Measurements from ENCODE around the gene LPCAT2. TPM values are rescaled to one million over a fixed set of nuclear protein-coding genes. Genes with fewer than 3 reads are reported as not detected.

The LPCAT2 gene, protein sequence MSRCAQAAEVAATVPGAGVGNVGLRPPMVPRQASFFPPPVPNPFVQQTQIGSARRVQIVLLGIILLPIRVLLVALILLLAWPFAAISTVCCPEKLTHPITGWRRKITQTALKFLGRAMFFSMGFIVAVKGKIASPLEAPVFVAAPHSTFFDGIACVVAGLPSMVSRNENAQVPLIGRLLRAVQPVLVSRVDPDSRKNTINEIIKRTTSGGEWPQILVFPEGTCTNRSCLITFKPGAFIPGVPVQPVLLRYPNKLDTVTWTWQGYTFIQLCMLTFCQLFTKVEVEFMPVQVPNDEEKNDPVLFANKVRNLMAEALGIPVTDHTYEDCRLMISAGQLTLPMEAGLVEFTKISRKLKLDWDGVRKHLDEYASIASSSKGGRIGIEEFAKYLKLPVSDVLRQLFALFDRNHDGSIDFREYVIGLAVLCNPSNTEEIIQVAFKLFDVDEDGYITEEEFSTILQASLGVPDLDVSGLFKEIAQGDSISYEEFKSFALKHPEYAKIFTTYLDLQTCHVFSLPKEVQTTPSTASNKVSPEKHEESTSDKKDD
- total RNA-seq = 10 to 100 TPM; 14.4 to 33.9 (median 26.9) TPM

DNA sequence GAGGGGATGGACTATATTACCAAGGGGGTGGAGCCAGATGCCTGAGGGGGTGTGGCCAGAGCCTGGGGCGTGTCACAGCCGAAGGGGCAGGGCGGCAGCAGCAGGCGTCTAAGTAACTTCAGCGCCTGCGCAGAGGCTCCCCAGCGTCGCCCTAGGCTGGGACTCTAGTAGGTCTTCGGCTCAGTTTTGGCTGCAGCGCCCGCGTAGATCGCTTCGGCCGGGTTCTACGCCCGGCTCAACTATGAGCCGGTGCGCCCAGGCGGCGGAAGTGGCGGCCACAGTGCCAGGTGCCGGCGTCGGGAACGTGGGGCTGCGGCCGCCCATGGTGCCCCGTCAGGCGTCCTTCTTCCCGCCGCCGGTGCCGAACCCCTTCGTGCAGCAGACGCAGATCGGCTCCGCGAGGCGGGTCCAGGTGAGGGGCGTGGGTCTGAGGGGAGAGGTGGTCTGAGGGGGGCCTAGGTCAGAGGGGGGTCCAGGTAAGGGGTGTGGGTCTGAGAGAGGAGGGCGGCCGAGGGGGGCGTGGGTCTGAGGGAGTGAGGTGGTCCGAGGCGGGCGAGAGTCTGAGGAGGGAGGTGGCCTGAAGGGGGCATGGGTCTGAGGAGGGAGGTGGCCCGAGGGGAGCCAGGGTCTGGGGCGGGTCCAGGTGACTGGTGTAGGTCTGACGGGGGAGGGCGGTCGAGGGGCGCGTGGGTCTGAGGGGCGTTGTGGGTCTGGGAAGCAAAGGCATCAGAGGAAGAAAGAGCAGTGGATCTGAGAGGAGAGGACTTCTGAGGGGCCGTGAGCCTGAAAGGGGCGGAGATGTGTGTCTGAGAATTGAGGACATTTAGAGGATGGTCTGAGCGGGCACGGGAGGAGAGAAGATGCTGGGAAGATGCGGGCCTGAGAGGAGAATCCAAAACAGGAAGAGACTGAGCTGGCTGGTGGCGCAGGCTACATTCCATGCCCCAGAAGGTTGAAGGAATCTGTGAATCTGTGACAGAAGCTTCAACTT is at the start of gene LPCAT2:
TSS of gene LPCAT2 (plus strand) at position 132 of the 991 bp plus-strand sequence. CDS start at position 242, 110 bp downstream.
- WGBS, 2 donors = 4% methylated on average over 32 to 42 of the region's 61 CpGs
- DNase-seq (peak; percentile 93 to 94), ATAC-seq (ENCODE audit: low FRiP score in 2 of 2) (peak; percentile 94 to 95)
- Histone ChIP-seq H3K9me3 (peaks cover 0 to 6% (median 2%) of the 10 kb centered on the region in 4 donors), H3K4me1 (peaks cover 0 to 19% (median 5%) of the 10 kb centered on the region in 4 donors), H3K27me3 (no peaks in the 10 kb centered on the region), H3K4me3 (peak within 1 kb of the TSS; percentile 30 to 77 (median 64)), H3K36me3 (peaks cover 0 to 11% (median 4%) of the 10 kb centered on the region in 4 donors), H3K27ac (peak within 1 kb of the TSS; percentile 76 to 89 (median 81))
- TF ChIP-seq EP300 (IDR thresholded peaks at IDR 0.05) (no peak), POLR2A (IDR thresholded peaks at IDR 0.05) (peak in 2 of 4 donors; percentile 36 to 76), POLR2AphosphoS5 (IDR thresholded peaks at IDR 0.05) (peak in 1 of 2 donors; percentile 57)
- TF ChIP-seq, protein P1, sequence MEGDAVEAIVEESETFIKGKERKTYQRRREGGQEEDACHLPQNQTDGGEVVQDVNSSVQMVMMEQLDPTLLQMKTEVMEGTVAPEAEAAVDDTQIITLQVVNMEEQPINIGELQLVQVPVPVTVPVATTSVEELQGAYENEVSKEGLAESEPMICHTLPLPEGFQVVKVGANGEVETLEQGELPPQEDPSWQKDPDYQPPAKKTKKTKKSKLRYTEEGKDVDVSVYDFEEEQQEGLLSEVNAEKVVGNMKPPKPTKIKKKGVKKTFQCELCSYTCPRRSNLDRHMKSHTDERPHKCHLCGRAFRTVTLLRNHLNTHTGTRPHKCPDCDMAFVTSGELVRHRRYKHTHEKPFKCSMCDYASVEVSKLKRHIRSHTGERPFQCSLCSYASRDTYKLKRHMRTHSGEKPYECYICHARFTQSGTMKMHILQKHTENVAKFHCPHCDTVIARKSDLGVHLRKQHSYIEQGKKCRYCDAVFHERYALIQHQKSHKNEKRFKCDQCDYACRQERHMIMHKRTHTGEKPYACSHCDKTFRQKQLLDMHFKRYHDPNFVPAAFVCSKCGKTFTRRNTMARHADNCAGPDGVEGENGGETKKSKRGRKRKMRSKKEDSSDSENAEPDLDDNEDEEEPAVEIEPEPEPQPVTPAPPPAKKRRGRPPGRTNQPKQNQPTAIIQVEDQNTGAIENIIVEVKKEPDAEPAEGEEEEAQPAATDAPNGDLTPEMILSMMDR (IDR thresholded peaks at IDR 0.05) = no peak

DNA sequence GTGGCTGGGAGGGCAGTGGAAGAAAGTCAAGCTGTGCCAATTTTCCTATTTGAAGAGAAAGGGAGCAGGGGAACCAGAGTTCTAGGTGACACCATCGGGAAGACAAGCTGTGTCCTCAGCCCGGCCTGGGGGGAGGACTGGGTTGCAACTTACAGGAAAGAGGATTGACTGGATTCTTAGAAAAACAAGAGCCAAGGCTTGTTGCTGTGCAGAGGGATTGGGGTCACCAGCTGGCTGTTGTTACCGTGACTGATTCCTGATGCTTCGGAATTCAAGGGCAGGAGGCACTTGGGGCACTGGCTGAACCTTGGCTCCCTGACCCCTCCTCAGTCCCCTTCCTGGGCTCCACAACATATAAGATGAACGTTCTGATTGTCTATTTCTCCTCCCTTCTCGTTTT is 46.6 kb upstream of the LPCAT2 start:
- Histone ChIP-seq H3K9me3 (no peaks in the 10 kb centered on the region), H3K27me3 (no peaks in the 10 kb centered on the region), H3K4me1 (peaks cover 0 to 3% (median 0%) of the 10 kb centered on the region in 4 donors), H3K36me3 (no peaks in the 10 kb centered on the region), H3K27ac (no peak overlapping the region), H3K4me3 (no peak overlapping the region)
- no peak for ATAC-seq (ENCODE audit: low FRiP score in 2 of 2)
- DNase-seq = no peak
- WGBS, 2 donors = 60 to 73% methylated on average over 6 of the region's 6 CpGs
- no peak for TF ChIP-seq POLR2A (IDR thresholded peaks at IDR 0.05)
- TF ChIP-seq POLR2AphosphoS5 (IDR thresholded peaks at IDR 0.05) = no peak
- TF ChIP-seq EP300 (IDR thresholded peaks at IDR 0.05) = no peak
- TF ChIP-seq, protein P1 (IDR thresholded peaks at IDR 0.05) = no peak

DNA sequence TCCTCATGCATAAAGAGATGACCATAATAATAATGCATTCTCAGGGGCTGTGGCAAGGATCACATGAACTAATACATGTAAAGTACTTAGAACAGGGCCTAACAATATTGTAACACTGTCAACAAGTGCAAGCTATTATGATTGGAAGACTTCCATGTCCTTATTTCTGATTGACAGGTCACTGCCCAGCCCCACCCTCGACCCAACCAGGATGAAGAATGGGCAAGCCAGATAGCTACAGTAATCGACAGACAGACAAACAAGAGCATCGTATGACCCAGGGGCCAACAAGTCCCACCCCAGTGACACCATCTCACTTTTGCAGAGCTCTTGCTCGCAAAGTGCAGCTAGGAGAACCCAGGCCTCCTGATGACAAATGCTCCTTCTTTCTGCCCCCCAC is 44.5 kb upstream of the LPCAT2 start:
- Histone ChIP-seq H3K27ac (no peak overlapping the region), H3K4me1 (peaks cover 0 to 3% (median 0%) of the 10 kb centered on the region in 4 donors), H3K9me3 (no peaks in the 10 kb centered on the region), H3K4me3 (no peak overlapping the region), H3K36me3 (no peaks in the 10 kb centered on the region), H3K27me3 (no peaks in the 10 kb centered on the region)
- DNase-seq (no peak), ATAC-seq (ENCODE audit: low FRiP score in 2 of 2) (no peak)
- TF ChIP-seq EP300 (IDR thresholded peaks at IDR 0.05) (no peak), POLR2AphosphoS5 (IDR thresholded peaks at IDR 0.05) (no peak), POLR2A (IDR thresholded peaks at IDR 0.05) (no peak)
- TF ChIP-seq, protein P1 (IDR thresholded peaks at IDR 0.05) = no peak
- WGBS, 2 donors = 41 to 53% methylated on average over 3 to 4 of the region's 4 CpGs

DNA sequence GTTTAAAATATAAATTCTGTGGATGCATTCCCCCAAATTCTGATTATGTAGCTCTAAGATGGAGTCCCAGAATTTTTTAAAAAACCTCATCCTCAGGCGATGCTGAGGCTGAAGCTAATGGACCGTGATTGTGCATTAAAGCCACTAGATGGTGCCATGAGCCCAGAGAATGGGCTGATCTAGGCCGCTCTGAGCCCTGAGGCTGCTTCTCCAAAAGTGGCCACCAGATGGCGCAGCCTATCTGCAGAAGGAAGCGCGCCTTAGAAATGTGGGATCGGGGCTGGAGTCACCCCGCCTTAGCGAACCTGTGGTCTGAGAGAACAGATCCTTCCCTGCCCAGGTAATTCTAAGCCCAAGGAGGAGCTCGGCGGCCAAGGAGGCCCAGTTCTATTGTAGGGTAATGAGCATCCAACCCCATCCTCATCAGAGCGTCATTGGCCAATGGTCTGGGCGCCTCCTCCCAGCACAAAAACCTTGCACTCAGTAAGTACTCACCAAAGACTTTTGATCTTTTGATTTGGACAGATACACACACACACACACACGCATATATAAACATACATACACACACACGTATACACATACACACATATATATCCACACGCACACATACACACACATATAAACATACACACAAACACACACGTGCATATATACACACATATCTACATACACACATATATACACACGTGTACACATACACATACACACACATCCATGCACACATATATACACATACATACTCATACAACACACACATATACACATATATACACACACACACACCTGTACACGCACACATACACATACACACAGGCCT is 43.6 kb upstream of the LPCAT2 start:
- Histone ChIP-seq H3K27me3 (no peaks in the 10 kb centered on the region), H3K4me3 (no peak overlapping the region), H3K4me1 (peaks cover 0 to 3% (median 0%) of the 10 kb centered on the region in 4 donors), H3K9me3 (no peaks in the 10 kb centered on the region), H3K36me3 (no peaks in the 10 kb centered on the region), H3K27ac (no peak overlapping the region)
- ATAC-seq (ENCODE audit: low FRiP score in 2 of 2) (peak; percentile 92 to 96), DNase-seq (peak in 1 of 2 donors; percentile 90)
- 33 to 35% methylated on average over 19 of the region's 19 CpGs for WGBS, 2 donors
- no peak for TF ChIP-seq POLR2AphosphoS5 (IDR thresholded peaks at IDR 0.05)
- TF ChIP-seq, protein P1 (IDR thresholded peaks at IDR 0.05) = peak; percentile 97 to 100 (median 98)
